Bronchial epithelial cell (primary cell): ENCODE results near the gene SCN7A. TPM values are rescaled to one million over a fixed set of nuclear protein-coding genes. Genes with fewer than 3 reads are reported as not detected.

ENCODE experiments used
- DNase-seq: peaks from one replicate; pipeline ENCODE4 v3.0.0-alpha.2; 2010; ENCODE audit warnings: low read depth
- FAIRE-seq: peaks from 2 replicates; lab custom pipeline; 2011; peaks lifted over from hg19 to GRCh38; lab: Jason Lieb, UNC
- H3K27me3 ChIP-seq: 2 replicates; pipeline ENCODE4 v1.5.1; 2011; ENCODE audit warnings: low read length; ENCODE audit not compliant: control insufficient read depth, insufficient read depth
- H3K36me3 ChIP-seq: 2 replicates; pipeline ENCODE4 v1.5.1; 2011; ENCODE audit warnings: low read length; ENCODE audit not compliant: control insufficient read depth, insufficient read depth
- H3K4me3 ChIP-seq: 2 replicates; pipeline ENCODE4 v1.5.1; 2011; ENCODE audit warnings: mild to moderate bottlenecking, low read depth, low read length, control low read depth
- total RNA-seq: library from RNA; depleted of rRNA; stranded (reverse); fragments of >200 nt; gene quantifications from 2 replicates; pipeline ENCODE4 v1.2.1, GENCODE V29; 2014
- TF ChIP-seq, protein P1 (sequence below): IDR thresholded peaks from 2 replicates; pipeline ENCODE4 v1.5.1; 2011; ENCODE audit warnings: mild to moderate bottlenecking, moderate library complexity, low read length, control low read depth, inconsistent platforms; ENCODE audit not compliant: insufficient read depth, severe bottlenecking

Gene SCN7A
- total RNA-seq, 1 donor from 2014 or later: not detected

DNA sequence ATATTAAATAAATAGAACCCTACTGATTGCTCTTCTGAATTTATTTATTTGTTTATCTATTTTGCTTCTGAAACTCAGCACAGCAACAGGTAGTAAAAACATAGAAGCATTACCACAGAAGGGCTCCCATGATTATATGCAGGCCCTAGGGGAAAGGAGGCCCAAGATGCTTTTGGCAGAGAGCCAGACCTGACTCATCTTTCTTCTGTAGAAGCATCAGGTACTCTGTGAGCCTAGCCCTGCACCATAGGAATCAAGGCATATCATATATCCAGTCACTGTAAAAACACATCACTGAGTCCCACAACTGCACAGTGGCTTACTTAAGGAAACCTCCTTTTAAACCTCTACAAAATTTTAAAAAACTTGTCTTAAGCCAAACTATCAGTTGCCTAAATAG, 120.1 kb downstream of the SCN7A start:
- Histone ChIP-seq H3K27me3 (no peaks in the 10 kb centered on the region), H3K36me3 (no peaks in the 10 kb centered on the region), H3K4me3 (no peak overlapping the region)
- DNase-seq (peak; percentile 91), FAIRE-seq (no peak)
- TF ChIP-seq, protein P1, sequence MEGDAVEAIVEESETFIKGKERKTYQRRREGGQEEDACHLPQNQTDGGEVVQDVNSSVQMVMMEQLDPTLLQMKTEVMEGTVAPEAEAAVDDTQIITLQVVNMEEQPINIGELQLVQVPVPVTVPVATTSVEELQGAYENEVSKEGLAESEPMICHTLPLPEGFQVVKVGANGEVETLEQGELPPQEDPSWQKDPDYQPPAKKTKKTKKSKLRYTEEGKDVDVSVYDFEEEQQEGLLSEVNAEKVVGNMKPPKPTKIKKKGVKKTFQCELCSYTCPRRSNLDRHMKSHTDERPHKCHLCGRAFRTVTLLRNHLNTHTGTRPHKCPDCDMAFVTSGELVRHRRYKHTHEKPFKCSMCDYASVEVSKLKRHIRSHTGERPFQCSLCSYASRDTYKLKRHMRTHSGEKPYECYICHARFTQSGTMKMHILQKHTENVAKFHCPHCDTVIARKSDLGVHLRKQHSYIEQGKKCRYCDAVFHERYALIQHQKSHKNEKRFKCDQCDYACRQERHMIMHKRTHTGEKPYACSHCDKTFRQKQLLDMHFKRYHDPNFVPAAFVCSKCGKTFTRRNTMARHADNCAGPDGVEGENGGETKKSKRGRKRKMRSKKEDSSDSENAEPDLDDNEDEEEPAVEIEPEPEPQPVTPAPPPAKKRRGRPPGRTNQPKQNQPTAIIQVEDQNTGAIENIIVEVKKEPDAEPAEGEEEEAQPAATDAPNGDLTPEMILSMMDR: no peak

DNA sequence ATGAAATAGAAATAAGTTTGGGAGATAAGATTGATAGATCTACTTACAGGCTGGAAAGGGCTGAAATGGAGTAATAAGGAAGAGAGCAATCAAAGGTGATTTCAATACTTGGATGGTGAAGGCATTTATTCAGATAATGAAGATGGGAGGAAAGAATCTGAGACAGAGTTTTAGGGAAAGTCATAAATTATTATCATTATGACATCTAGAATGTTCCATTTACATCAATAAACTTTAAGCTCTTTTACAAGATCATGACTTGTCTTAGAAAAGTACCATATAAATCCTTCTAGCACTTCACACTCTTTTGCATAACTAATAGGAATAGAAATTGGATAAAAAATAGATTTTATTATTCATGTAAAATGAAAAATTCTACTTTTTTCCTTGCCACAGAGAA, 120.5 kb downstream of the SCN7A start:
- FAIRE-seq: no peak

DNA sequence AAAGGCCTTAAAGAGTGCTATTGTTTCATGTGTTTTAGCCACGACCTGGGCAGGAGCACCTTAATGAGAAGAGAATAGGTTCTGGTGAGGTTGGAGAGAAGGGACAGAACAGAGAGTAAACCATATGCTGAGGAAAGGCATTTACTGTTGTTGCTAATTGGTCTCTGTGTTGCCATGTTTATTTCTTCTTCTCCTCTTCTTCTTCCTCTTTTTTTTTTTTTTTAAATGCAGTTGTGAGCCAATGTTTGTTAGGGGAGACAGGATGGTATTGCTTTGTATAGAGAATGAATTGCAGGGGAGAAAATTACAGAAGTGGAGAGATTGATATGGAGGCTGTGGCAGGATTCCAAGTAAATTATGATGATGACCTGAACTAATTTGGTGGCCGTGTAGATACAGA, 120.9 kb downstream of the SCN7A start:
- FAIRE-seq (peak; percentile 23), DNase-seq (no peak)
- Histone ChIP-seq H3K36me3 (no peaks in the 10 kb centered on the region), H3K27me3 (no peaks in the 10 kb centered on the region), H3K4me3 (no peak overlapping the region)
- TF ChIP-seq, protein P1: no peak

More for the DNA sequence above, 120.5 kb downstream of the SCN7A start:
- TF ChIP-seq, protein P1: no peak
- no peak overlapping the region for H3K4me3 ChIP-seq
- no peaks in the 10 kb centered on the region for H3K36me3 ChIP-seq
- DNase-seq: no peak
- H3K27me3 ChIP-seq: no peaks in the 10 kb centered on the region

DNA sequence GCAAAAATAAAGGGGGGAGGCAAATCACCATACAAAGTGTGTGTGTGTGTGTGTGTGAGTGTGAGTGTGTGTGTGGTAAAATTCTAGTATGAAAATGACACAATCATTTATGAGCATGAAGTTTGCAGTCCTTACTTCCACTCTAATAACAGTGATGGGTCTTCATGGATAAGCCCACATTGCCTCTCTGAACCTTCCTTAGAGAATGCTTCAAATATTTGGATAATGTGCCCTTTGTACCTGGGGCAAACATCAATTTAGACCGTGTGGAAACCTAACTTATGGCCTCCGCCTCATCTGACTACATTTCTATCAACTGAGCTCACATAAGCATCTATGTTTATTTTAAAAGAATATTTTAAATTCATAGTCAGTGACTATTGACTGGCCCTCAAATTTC, 122.0 kb downstream of the SCN7A start:
- no peak for FAIRE-seq
- TF ChIP-seq, protein P1: no peak
- no peak overlapping the region for H3K4me3 ChIP-seq
- no peak for DNase-seq
- no peaks in the 10 kb centered on the region for H3K27me3 ChIP-seq
- H3K36me3 ChIP-seq: no peaks in the 10 kb centered on the region

DNA sequence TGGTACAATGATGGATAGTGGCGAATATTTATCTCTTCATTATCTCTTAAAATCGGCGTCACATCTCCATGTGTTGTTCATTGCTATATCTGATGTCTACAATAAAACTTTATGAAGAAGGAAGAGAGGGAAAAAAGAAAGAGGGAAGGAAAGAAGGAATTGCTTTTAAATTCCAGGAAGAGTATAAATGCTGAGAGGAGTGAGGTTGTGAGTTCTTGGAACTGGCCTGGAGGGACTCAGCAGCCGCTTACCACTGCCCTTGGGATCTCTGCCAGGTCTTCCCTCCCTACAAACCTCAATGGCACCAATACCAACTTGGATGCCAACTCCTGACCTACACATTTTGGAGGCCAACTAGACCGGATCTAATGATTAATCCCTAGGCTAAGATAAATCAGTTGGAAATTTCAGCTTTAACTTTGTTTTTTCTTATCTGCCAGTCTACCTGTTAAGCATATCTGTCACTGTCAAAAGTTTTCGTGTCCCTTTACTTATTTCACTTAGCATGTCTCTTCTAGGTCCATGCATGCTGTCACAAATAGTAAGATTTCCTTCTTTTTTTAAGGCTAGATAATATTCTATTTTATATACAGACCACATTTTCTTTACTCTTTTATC, 128.1 kb downstream of the SCN7A start:
- TF ChIP-seq, protein P1: no peak
- no peaks in the 10 kb centered on the region for H3K36me3 ChIP-seq
- DNase-seq (no peak), FAIRE-seq (no peak)
- H3K4me3 ChIP-seq: no peak overlapping the region
- H3K27me3 ChIP-seq: no peaks in the 10 kb centered on the region

DNA sequence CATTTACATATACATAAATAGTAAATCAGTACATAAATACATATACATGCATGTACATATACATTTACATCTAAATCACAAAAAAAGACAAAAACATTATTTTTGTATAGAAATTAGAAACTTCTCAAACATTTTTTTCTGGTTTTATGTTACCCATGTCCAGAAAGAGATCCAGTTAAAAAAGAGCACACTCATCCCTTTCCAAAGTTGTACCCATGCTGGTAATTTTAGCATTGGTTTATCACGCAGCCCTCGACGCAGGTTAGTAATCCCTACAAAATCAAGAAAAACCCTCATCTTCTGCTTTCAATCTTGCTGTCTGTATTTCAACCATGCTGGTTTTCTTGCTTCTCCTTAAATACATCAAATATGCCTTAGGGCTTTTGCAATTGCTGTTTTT, 128.8 kb downstream of the SCN7A start:
- DNase-seq: no peak
- H3K27me3 ChIP-seq: no peaks in the 10 kb centered on the region
- no peaks in the 10 kb centered on the region for H3K36me3 ChIP-seq
- no peak overlapping the region for H3K4me3 ChIP-seq
- TF ChIP-seq, protein P1: no peak
- FAIRE-seq: no peak
